B cell (primary cell): ENCODE data around the gene PSRC1.

Source experiments
- CTCF ChIP-seq: fragments of 200-600 bp; IDR thresholded peaks from one replicate; pipeline ENCODE4 v1.8.0; 2022; ENCODE audit warnings: antibody characterized with exemption, mild to moderate bottlenecking
- EZH2 ChIP-seq: IDR thresholded peaks from 2 replicates; pipeline ENCODE4 v1.6.1; 2012; ENCODE audit warnings: borderline replicate concordance, low read depth, mild to moderate bottlenecking, moderate library complexity, low read length; ENCODE audit not compliant: insufficient read depth, poor library complexity, severe bottlenecking

- TF ChIP-seq CTCF (no peak), EZH2 (no peak)
These were observed 16.0 kb upstream of the PSRC1 start for GRCh38 chr1:109298666-109299557.
